Gastroesophageal sphincter (tissue), 3 donors: ENCODE measurements around the gene SLIT2.

Experiments
- EP300 ChIP-seq: sonication (generic); formaldehyde crosslinking; IDR thresholded peaks from one replicate; pipeline ENCODE4 v1.6.1; 2017; ENCODE audit warnings: antibody characterized with exemption, mild to moderate bottlenecking
- POLR2A ChIP-seq, 2 donors: fragments of 450-650 bp; IDR thresholded peaks; one replicate each; pipeline ENCODE4 v1.6.1; 2017; ENCODE audit warnings: antibody characterized with exemption in 2 of 2, mild to moderate bottlenecking in 2 of 2, moderate library complexity in 1 of 2
- POLR2AphosphoS5 ChIP-seq: sonication (generic); formaldehyde crosslinking; IDR thresholded peaks from one replicate; pipeline ENCODE4 v1.6.1; 2017; ENCODE audit warnings: antibody characterized with exemption
- TF ChIP-seq, protein P1 (sequence below), 4 experiments: fragments of 200-600 bp in 2 of 4; fragments of 450-650 bp in 2 of 4; sonication (generic) in 1 of 4; IDR thresholded peaks; one replicate each; pipeline ENCODE4 v1.5.1; 2017 to 2019; ENCODE audit warnings: antibody characterized with exemption in 4 of 4, mild to moderate bottlenecking in 2 of 4, moderate library complexity in 2 of 4

DNA sequence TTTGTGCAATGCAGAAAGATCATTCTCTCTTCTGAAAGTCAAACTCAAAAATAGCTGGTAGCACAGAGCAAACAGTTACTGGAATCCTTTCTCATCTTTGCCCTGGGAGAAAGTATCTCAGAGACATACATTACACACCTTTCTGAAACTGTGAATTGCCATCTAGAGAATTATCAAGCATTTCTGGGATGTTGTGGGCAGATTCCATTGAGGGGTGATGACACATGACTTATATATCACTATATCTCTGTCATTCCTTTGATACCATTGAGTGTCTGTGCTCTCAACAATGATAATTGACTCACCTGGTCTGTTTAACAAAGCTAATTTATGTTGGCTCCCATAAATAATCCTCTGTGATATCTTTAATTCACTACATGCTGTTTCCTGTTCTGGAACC lies 13.0 kb downstream of the SLIT2 start:
- no peak for TF ChIP-seq EP300
- TF ChIP-seq, protein P1, sequence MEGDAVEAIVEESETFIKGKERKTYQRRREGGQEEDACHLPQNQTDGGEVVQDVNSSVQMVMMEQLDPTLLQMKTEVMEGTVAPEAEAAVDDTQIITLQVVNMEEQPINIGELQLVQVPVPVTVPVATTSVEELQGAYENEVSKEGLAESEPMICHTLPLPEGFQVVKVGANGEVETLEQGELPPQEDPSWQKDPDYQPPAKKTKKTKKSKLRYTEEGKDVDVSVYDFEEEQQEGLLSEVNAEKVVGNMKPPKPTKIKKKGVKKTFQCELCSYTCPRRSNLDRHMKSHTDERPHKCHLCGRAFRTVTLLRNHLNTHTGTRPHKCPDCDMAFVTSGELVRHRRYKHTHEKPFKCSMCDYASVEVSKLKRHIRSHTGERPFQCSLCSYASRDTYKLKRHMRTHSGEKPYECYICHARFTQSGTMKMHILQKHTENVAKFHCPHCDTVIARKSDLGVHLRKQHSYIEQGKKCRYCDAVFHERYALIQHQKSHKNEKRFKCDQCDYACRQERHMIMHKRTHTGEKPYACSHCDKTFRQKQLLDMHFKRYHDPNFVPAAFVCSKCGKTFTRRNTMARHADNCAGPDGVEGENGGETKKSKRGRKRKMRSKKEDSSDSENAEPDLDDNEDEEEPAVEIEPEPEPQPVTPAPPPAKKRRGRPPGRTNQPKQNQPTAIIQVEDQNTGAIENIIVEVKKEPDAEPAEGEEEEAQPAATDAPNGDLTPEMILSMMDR (IDR thresholded peaks at IDR 0.05), result no peak
- TF ChIP-seq POLR2A (IDR thresholded peaks at IDR 0.05), result no peak
- TF ChIP-seq POLR2AphosphoS5, result no peak
